ELR (cell line): Measurements from ENCODE around the gene MEST.
"Not testable (repeated sequence)": the region's sequence is repeated elsewhere in the genome, so short reads cannot be mapped to it uniquely, and the experiment has no call there.

Source experiments
- DNase-seq: peaks from one replicate; pipeline ENCODE4 v3.0.0-alpha.2; 2015; ENCODE audit warnings: low read depth

The MEST gene, protein sequence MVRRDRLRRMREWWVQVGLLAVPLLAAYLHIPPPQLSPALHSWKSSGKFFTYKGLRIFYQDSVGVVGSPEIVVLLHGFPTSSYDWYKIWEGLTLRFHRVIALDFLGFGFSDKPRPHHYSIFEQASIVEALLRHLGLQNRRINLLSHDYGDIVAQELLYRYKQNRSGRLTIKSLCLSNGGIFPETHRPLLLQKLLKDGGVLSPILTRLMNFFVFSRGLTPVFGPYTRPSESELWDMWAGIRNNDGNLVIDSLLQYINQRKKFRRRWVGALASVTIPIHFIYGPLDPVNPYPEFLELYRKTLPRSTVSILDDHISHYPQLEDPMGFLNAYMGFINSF

DNA sequence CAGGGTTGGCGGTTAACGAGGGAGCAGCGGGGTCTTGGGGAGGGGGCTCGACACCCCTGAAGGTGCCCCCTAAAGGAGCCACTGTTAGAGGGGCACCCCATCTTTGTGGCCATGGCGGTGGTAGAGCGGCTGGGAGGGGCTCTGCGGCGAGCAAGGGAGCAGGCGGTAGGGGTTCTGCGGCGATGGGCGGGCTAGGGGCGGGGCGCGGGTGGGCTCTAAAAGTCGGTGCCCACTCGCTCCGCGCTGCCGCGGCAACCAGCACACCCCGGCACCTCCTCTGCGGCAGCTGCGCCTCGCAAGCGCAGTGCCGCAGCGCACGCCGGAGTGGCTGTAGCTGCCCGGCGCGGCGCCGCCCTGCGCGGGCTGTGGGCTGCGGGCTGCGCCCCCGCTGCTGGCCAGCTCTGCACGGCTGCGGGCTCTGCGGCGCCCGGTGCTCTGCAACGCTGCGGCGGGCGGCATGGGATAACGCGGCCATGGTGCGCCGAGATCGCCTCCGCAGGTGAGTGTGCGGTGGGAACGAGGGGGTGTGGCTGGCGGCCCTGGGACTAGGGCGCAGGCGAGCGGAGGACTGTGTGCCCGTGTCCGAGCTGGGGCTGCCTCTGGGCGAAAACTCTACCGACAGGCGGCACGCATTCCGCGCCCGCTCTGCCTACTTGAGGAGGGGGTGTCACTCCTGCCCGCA lies at the start of gene MEST:
MEST (plus strand) TSS at position 245 of the 682 bp plus-strand sequence; CDS start at position 474, 229 bp downstream.
- peak; percentile 13 for DNase-seq

GRCh38 chr7:130442601-130443000 lies 49.3 kb upstream of the MEST start:
- no peak for DNase-seq

DNA sequence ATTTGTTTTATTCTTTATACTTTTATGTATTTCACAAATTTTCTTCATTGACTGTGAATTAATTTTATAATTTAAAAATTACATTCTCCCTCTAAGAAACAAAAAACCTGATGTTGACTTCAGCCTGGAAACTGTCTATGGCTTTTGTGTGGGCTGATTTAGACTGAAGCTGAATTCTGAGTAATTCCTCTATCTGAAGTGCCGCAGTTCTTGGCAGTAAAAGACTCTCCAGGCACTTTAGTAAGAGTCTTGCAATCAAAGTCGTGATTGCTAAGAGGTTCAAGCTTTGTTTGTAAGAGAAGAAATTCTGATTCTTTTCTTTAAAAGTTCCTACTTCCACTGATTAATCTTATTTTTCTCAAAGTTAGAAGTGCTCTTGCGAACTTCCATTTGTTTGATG lies 47.7 kb upstream of the MEST start:
- no peak for DNase-seq

DNA sequence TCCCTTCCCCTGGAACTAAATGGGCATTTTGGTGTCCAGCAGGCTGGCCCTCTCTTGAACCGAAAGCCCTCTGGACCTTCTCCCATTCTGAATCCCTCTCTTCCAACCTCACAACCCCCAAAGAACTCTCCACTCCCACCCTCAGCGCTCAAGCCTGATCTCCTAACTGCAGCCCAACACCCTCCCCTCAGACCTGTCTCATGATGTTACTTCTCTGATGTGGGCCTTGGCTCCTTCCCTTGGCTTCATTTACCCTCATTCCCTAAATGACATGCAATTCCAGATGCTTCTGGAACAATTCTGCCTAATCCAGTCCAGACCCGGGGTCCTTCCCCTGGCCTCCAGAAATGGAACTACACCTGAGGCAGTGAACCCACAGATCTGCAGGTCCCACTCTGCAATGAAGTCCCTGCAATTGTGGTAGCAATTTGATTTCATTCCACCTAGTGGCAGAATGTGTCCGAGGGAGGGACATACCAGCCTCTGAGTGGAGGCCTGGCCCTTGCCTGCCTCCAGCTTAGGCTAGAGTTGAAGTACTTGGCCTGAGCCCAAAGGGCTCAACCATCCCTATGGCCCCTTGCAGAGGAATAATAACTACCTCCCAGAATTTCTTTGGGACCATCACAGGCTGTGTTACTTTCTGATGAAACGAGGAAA lies 47.0 kb upstream of the MEST start:
- no peak for DNase-seq

DNA sequence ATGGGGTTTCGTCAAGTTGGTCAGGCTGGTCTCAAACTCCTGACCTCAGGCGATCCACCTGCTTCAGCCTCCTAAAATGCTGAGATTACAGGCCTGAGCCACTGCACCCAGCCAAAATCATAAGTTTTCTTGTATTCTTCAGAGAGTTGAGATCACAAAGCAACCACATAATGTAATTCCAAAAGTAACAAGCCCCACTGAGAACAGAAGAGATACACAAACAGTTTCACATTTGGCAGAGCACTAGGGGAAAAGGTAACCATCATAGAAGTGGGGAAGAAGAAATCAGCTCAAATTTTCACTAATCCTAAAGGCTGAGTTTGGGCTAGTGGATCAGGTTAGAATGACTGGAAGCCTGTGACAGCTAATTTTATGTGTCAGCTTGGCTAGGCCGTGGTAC lies 45.6 kb upstream of the MEST start:
- DNase-seq = no peak

- DNase-seq = not testable (repeated sequence)
Observed at GRCh38 chr7:130451344-130451743, 40.5 kb upstream of the MEST start.

- DNase-seq = no peak
Observed at GRCh38 chr7:130452951-130453350, 38.9 kb upstream of the MEST start.

DNA sequence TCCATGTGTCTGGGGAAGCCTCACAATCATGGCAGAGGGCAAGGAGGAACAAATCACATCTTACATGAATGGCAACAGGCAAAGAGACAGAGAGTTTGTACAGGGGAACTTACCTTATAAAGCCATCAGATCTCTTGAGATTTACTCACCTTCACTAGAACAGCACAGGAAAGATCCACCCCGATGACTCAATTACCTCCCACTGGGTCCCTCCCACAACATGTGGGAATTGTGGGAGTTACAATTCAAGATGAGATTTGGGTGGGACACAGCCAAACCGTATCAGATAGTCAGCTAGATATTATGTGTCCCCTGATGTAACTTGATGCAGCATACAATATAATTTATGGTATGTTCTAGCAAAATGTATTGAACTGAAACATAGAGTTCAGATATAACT lies 36.9 kb upstream of the MEST start:
- no peak for DNase-seq

DNA sequence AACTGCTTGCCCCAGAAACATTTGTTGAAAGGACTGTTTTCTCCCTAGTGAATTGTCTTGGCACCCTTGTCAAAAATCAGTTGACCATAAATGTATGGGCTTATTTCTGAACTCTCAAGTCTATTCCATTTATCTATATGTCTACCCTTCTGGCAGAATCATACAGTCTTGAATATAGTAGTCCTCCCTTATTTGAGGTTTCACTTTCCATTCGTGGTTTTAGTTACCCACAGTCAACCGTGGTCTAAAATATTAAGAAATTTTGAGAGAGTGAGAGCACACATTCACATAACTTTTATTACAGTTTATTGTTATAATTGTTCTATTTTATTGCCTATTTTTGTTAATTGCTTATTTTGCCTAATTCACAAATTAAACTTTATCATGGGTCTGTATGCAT lies 33.6 kb upstream of the MEST start:
- DNase-seq = no peak

GRCh38 chr7:130461272-130461671 lies 30.6 kb upstream of the MEST start:
- DNase-seq = no peak

- DNase-seq = no peak
Observed at GRCh38 chr7:130463553-130464434, 28.1 kb upstream of the MEST start.

DNA sequence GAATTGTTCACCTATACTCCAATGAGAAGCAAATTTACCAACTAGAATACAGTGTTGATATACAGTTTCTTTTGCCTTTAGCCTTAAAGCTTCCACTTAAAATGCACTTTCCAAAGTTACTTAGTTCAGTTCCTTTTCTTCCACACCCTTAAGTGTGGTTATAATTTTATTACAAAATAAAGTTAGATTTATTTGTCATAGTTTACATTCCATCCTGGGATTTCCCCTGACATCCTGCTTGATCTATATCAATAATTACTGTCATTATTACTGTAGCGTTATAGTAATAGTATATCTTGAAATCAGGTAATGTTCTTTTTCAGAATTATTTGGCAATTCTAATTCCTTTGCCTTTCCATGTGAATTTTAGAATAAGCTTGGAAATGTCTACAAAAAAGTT lies 23.3 kb upstream of the MEST start:
- no peak for DNase-seq

DNA sequence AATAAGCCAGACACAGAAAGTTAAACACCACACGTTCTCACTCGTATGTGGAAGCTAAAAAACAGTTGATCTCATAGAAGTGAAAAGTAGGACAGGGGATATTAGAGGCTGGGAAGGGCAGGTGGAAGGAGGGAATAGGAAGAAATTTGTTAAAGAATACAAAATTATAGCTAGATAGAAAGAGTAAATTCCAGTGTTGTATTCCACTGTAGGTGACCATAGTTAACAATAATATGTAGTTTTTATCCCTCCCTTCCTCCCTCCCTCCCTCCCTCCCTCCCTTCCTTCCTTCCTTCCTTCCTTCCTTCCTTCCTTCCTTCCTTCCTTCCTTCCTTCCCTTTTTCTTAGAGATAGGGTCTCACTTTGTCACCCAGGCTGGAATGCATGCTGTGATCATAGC lies 19.9 kb upstream of the MEST start:
- DNase-seq = no peak

DNA sequence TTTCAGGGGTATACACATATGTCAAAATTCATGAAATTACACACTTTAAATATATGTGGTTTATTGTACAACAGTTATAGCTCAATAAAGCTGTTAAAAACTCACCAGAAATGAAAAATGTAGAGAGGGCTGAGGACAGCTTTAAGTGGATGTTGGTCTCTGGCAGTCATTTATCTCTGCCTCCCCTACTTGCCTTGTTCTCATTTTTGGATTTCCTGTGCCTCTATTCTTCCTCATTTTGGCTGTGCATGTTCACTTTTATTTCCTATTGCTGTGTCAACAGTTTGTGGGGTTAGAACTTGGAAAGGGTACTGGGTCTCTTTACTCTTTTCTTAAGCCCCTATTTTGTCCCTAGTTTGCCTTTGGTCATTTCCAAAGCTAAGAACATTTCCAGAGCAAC lies 18.6 kb upstream of the MEST start:
- DNase-seq = no peak

DNA sequence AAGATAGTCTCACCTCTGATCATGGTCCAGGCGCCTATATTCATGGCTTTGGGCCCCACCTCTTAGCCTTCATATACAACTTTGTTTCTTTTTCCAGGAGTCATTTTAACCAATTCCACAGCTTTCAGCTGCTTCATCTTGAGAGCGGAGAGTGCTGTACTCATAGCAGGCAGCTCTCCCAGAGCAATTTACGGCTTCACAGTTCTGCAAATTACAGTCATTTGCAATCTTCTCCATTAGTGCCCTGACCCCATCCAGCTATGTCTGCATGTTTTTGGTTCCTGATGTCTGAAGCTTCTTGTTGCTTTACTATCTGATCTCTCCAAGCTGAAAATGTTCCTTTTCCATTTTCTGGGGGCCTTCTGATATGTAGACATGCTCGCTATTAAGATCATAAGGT lies 18.0 kb upstream of the MEST start:
- no peak for DNase-seq

GRCh38 chr7:130475776-130476175 lies 16.1 kb upstream of the MEST start:
- no peak for DNase-seq

DNA sequence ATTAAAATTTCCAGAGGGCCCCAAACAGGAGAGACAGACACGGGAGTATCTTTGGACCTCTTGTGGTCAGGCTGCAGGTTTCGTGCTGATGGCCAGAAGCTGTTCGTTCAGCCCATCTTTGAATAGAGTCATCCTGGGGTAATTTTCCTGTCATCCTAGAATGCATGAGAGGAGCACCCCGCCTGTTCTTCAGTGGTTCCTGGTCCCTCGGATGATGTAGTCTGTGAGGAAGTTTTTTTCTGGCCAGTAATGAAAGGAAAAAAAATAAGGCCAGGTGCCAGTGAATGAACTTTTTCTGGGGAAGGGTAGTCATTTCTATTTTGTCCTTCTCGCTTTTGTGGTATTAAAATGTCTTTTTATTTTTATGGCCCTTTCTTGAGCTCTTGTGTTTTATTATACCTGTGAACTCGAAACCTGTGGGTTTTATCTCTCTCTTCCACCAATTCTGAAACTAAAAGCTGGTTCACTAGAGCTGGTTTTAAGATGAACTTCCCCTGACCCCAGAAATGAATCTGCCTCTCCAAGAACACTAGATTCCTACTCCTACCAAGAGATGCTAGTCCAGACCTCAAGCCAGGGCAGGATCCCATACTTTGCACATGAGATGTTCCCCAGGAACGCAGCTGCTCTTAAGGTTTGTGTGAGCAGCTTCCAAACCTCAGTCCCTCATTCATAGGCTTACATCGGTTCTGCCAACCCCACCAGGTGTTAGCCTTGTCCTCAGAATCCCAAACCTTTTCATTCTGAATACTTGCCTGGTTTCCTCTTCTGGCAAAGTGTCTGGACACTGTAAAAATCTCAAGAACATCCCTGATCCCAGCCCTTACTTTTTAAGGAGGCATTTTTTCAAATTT lies 15.4 kb upstream of the MEST start:
- no peak for DNase-seq

GRCh38 chr7:130478991-130479390 lies 12.9 kb upstream of the MEST start:
- no peak for DNase-seq

DNA sequence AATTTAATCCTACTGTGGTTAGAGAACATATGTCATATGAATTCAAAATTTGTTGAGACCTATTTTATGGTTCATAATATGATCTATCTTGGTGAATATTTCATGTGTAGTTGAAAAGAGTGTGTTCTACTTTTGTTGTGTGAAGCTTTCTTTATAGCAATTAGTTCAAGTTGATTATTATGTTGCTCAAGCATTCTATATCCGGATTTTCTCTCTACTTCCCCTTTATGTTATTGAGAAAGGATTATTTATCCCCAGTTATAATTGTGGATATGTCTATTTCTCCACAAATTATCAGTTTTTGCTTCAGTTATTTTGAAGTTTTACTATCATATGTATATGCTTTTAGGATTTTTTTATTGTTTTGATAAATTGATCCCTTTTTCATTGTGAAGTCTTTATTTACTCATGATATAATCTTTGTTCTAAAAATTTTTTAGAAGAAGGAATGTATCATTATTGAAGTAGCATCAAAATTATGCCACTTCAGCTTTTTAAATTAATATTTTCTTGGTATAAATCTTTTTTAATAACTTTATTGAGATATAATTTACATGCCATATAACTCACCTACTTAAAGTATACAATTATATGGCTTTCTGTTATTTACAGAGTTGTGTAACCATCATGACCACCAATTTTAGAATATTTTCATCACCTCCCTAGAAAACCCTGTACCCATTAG lies 12.0 kb upstream of the MEST start:
- no peak for DNase-seq

DNA sequence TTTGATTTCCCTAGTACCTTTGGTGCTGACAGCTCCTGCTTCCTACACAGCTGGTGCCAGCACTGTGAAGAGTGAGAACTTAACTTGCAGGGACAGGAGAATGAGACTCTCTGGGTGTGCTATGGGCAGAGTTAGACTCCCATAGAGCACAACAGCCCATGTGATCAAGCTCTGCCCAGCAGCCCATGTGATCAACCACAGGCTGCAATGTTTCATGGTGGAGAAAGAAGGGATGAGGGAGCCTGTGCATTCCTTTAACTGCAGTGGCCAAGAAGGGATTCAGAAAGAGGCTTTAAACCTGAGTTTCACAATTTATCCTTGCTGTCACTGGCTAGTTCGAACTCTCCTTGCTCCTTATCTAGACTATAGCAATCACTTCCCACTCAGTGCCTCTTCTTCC lies 10.0 kb upstream of the MEST start:
- no peak for DNase-seq

- no peak for DNase-seq
Observed at GRCh38 chr7:130483031-130483430, 8.9 kb upstream of the MEST start.
